Panc1 (cell line): ENCODE results near the gene MZB1. TPM values are rescaled to one million over a fixed set of nuclear protein-coding genes. Genes with fewer than 3 reads are reported as not detected.

Experiments
- ATAC-seq: fragments of 200-7000 bp; cut with Tn5 transposase; 2 replicates; pipeline ENCODE4 v1.9.1; 2020; ENCODE audit warnings: mild to moderate bottlenecking, moderate library complexity
- BruUV-seq: library from RNA; stranded (reverse); fragments of 400-500 nt; replicated peaks from 2 replicates; lab custom pipeline; 2021; lab: Mats Ljungman, UMichigan
- CTCF ChIA-PET: fragments of 300-600 bp; sonication (Branson Sonifier 250); formaldehyde crosslinking; loops from one replicate; lab custom pipeline; 2022; ENCODE audit warnings: antibody characterized with exemption; lab: Charles Lee
- POLR2A ChIA-PET: fragments of 300-600 bp; sonication (Branson Sonifier 250); formaldehyde crosslinking; loops from one replicate; lab custom pipeline; 2022; ENCODE audit warnings: antibody characterized with exemption; lab: Charles Lee
- DNase-seq: peaks from one replicate; pipeline ENCODE4 v3.0.0-alpha.2; 2010; ENCODE audit warnings: low read depth, low spot score
- H3K27ac ChIP-seq: 2 replicates; pipeline ENCODE4 v1.5.1; 2011; ENCODE audit warnings: mild to moderate bottlenecking, low read length, inconsistent platforms
- H3K27me3 ChIP-seq: fragments of 200-500 bp; sonication (Bioruptor generic); 2 replicates; pipeline ENCODE4 v1.6.0; 2014; ENCODE audit warnings: low read length, inconsistent platforms; ENCODE audit not compliant: control insufficient read depth, insufficient read depth
- H3K36me3 ChIP-seq: fragments of 200-500 bp; sonication (Bioruptor generic); 2 replicates; pipeline ENCODE4 v1.5.1; 2014; ENCODE audit warnings: inconsistent platforms, mild to moderate bottlenecking, low read length, moderate library complexity; ENCODE audit not compliant: control insufficient read depth, insufficient read depth
- H3K4me1 ChIP-seq: 2 replicates; pipeline ENCODE4 v1.5.1; 2011; ENCODE audit warnings: inconsistent platforms, mild to moderate bottlenecking, low read length, moderate library complexity; ENCODE audit not compliant: control insufficient read depth, insufficient read depth
- H3K4me3 ChIP-seq, 2 experiments: 2 replicates each; pipeline ENCODE4 v1.5.1; 2011 to 2012; ENCODE audit warnings: low read depth in 2 of 2, low read length in 2 of 2, mild to moderate bottlenecking in 2 of 2, inconsistent platforms in 1 of 2, moderate library complexity in 1 of 2
- H3K9me3 ChIP-seq: fragments of 200-500 bp; sonication (Bioruptor generic); 2 replicates; pipeline ENCODE4 v1.5.1; 2014; ENCODE audit warnings: low read depth, mild to moderate bottlenecking, inconsistent platforms, low read length, moderate library complexity; ENCODE audit not compliant: control insufficient read depth, insufficient read depth
- CTCF ChIP-seq: fragments of 450-650 bp; IDR thresholded peaks from 2 replicates; pipeline ENCODE4 v1.5.1; 2017; ENCODE audit warnings: mild to moderate bottlenecking
- POLR2AphosphoS5 ChIP-seq: IDR thresholded peaks from 2 replicates; pipeline ENCODE4 v1.6.1; 2012; ENCODE audit warnings: mild to moderate bottlenecking, low read depth, low read length, moderate library complexity
- SIN3A ChIP-seq: IDR thresholded peaks from 2 replicates; pipeline ENCODE4 v1.6.1; 2012; ENCODE audit warnings: low read depth, mild to moderate bottlenecking, low read length, moderate library complexity, borderline replicate concordance; ENCODE audit not compliant: insufficient read depth
- TCF7L2 ChIP-seq: IDR thresholded peaks from 2 replicates; pipeline ENCODE4 v1.6.1; 2011; ENCODE audit warnings: mild to moderate bottlenecking, low read depth, low read length, inconsistent platforms
- in situ Hi-C: cut with HindIII; loops from 2 replicates; pipeline ENCODE4 v1.10.0; 2016; ENCODE audit warnings: low sequenced_read_pairs, low pct_unique_long_range_greater_than_20kb
- intact Hi-C: fragments of 100-400 bp; cut with micrococcal nuclease; formaldehyde crosslinking; loops from one replicate; pipeline ENCODE4 v1.10.0; 2022; ENCODE audit not compliant: unreplicated experiment
- total RNA-seq: library from RNA; stranded (reverse); gene quantifications from one replicate; pipeline ENCODE4 v1.2.1, GENCODE V29; 2021; ENCODE audit not compliant: unreplicated experiment
- TF ChIP-seq, protein P1 (sequence below), 2 experiments: IDR thresholded peaks; 2 replicates each; pipeline ENCODE4 v1.6.1; 2011 to 2012; ENCODE audit warnings: low read depth in 2 of 2, control low read depth in 1 of 2, low read length in 1 of 2, mild to moderate bottlenecking in 1 of 2, moderate library complexity in 1 of 2; ENCODE audit not compliant: insufficient read depth in 1 of 2

The MZB1 gene
- total RNA-seq, 1 experiment from 2014 or later, result 0.49 TPM

- TF ChIP-seq TCF7L2 (no peak), SIN3A (no peak), CTCF (no peak), POLR2AphosphoS5 (no peak)
- TF ChIP-seq, protein P1, sequence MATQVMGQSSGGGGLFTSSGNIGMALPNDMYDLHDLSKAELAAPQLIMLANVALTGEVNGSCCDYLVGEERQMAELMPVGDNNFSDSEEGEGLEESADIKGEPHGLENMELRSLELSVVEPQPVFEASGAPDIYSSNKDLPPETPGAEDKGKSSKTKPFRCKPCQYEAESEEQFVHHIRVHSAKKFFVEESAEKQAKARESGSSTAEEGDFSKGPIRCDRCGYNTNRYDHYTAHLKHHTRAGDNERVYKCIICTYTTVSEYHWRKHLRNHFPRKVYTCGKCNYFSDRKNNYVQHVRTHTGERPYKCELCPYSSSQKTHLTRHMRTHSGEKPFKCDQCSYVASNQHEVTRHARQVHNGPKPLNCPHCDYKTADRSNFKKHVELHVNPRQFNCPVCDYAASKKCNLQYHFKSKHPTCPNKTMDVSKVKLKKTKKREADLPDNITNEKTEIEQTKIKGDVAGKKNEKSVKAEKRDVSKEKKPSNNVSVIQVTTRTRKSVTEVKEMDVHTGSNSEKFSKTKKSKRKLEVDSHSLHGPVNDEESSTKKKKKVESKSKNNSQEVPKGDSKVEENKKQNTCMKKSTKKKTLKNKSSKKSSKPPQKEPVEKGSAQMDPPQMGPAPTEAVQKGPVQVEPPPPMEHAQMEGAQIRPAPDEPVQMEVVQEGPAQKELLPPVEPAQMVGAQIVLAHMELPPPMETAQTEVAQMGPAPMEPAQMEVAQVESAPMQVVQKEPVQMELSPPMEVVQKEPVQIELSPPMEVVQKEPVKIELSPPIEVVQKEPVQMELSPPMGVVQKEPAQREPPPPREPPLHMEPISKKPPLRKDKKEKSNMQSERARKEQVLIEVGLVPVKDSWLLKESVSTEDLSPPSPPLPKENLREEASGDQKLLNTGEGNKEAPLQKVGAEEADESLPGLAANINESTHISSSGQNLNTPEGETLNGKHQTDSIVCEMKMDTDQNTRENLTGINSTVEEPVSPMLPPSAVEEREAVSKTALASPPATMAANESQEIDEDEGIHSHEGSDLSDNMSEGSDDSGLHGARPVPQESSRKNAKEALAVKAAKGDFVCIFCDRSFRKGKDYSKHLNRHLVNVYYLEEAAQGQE (IDR thresholded peaks at IDR 0.05; ENCODE audit: insufficient read depth in 1 of 2, low read depth in 2 of 2, low read length in 1 of 2), result no peak
- intact Hi-C loops, result no loop called here
- Histone ChIP-seq H3K27ac (no peak overlapping the region), H3K9me3 (no peaks in the 10 kb centered on the region), H3K4me1 (peaks cover 9% of the 10 kb centered on the region), H3K27me3 (no peaks in the 10 kb centered on the region), H3K4me3 (no peak overlapping the region), H3K36me3 (no peaks in the 10 kb centered on the region)
- DNase-seq (no peak), ATAC-seq (no peak)
- POLR2A ChIA-PET, result no interaction called here
- CTCF ChIA-PET, result no interaction called here
- in situ Hi-C loops, result no loop called here
- BruUV-seq, result no TSS peak
Observed at GRCh38 chr5:139378101-139378825, 11.4 kb downstream of the MZB1 start.

GRCh38 chr5:139377226-139377625 lies 12.5 kb downstream of the MZB1 start:
- no peak for ATAC-seq
- intact Hi-C loops, result no loop called here
- CTCF ChIA-PET, result no interaction called here
- POLR2A ChIA-PET, result no interaction called here
- no peak overlapping the region for H3K27ac ChIP-seq
- H3K27me3 ChIP-seq, result no peaks in the 10 kb centered on the region
- TF ChIP-seq POLR2AphosphoS5, result no peak
- TF ChIP-seq, protein P1 (IDR thresholded peaks at IDR 0.05; ENCODE audit: insufficient read depth in 1 of 2, low read depth in 2 of 2, low read length in 1 of 2), result no peak
- TF ChIP-seq TCF7L2, result no peak
- TF ChIP-seq CTCF, result no peak
- no peak for TF ChIP-seq SIN3A
- peaks cover 9% of the 10 kb centered on the region for H3K4me1 ChIP-seq
- H3K36me3 ChIP-seq, result no peaks in the 10 kb centered on the region
- DNase-seq, result no peak
- H3K9me3 ChIP-seq, result no peaks in the 10 kb centered on the region
- H3K4me3 ChIP-seq, result no peak overlapping the region
- no TSS peak for BruUV-seq
- in situ Hi-C loops, result no loop called here
